ENCODE data around the gene UPK3A. TPM values are rescaled to one million over a fixed set of nuclear protein-coding genes. Genes with fewer than 3 reads are reported as not detected.
"Not testable (repeated sequence)": the region's sequence is repeated elsewhere in the genome, so short reads cannot be mapped to it uniquely, and the experiment has no call there.

UPK3A gene
- polyA plus RNA-seq, 6 donors from 2014 or later, result 0.55 to 0.57 TPM; not detected in 4

- ATAC-seq (ENCODE audit: low read depth in 2 of 2) (no peak), DNase-seq (no peak)
- peaks cover 20 to 30% of the 10 kb centered on the region in 2 donors for H3K36me3 Mint-ChIP-seq
- no peaks in the 10 kb centered on the region for H3K9me3 Mint-ChIP-seq
- H3K4me1 Mint-ChIP-seq, result peaks cover 25 to 39% (median 29%) of the 10 kb centered on the region in 3 donors
- H3K27ac Mint-ChIP-seq, result peak overlapping the region in 2 of 6 donors; percentile 23 to 47
- no peak overlapping the region for H3K4me3 Mint-ChIP-seq
- no peaks in the 10 kb centered on the region for H3K27me3 Mint-ChIP-seq
These were observed 38.9 kb downstream of the UPK3A start for GRCh38 chr22:45323695-45324094.

GRCh38 chr22:45324311-45324711 is 39.6 kb downstream of the UPK3A start:
- ATAC-seq (ENCODE audit: low read depth in 2 of 2) (no peak), DNase-seq (no peak)
- Mint-ChIP-seq H3K27me3 (no peaks in the 10 kb centered on the region), H3K9me3 (no peaks in the 10 kb centered on the region), H3K36me3 (peaks cover 20 to 30% of the 10 kb centered on the region in 2 donors), H3K4me1 (peaks cover 21 to 33% (median 23%) of the 10 kb centered on the region in 3 donors), H3K4me3 (no peak overlapping the region), H3K27ac (peak overlapping the region in 2 of 6 donors; percentile 47 to 80)

DNA sequence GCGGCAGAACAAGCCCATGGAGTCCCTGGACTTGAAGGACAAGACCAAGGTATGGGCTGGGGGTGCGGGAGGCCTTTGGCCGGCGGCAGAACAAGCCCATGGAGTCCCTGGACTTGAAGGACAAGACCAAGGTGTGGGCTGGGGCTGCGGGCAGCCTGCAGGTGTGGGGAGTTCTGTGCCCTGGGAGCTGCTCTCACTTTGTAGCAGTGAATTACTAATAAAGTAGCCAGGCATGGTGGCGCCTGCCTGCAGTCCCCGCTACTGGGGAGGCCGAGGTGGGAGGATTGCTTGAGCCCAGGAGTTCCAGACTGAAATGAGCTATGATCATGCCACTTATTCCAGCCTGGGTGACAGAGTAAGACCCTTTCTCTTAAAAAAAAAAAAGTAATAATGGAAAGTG is 43.5 kb downstream of the UPK3A start:
- ATAC-seq (ENCODE audit: low read depth in 2 of 2); H3K4me3 Mint-ChIP-seq; H3K27me3 Mint-ChIP-seq; H3K27ac Mint-ChIP-seq; DNase-seq; H3K9me3 Mint-ChIP-seq: not testable (repeated sequence)
- Mint-ChIP-seq H3K36me3 (peaks cover 19 to 30% of the 10 kb centered on the region in 2 donors), H3K4me1 (peaks cover 1 to 17% (median 12%) of the 10 kb centered on the region in 3 donors)

DNA sequence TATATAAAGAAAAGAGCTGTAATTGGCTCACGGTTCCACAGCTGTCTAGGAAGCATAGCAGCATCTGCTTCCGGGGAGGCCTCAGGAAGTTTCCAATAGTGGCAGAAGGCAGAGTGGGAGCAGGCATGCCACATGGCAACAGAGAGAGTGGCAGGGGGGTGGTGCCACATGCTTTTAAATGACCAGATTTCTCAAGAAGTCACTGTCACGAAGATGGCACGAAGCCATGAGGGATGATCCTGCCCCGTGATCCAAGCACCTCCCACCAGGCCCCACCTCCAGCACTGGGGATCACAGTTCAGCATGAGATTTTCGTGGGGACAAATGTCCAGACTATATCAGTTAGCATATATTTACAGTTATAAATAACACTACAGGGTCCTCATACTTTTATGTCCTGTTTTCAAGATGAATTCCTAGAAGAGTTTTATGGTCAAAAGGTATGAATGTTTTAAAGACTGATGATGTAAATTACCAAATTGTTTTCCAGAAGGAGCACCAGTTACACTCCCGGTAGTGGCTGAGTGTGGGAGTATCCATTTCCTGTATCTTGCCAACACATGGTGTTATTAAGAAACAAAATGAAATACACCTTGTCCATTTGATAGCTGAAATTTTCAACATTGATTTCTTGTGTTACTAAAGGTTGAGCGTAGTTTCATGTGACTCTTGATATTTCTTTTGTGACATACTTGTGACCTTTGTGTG is 44.2 kb downstream of the UPK3A start:
- ATAC-seq (ENCODE audit: low read depth in 2 of 2) (no peak), DNase-seq (no peak)
- Mint-ChIP-seq H3K9me3 (no peaks in the 10 kb centered on the region), H3K4me1 (peaks cover under 1 to 12% (median 11%) of the 10 kb centered on the region in 3 donors), H3K36me3 (peaks cover 13 to 23% of the 10 kb centered on the region in 2 donors), H3K27me3 (no peaks in the 10 kb centered on the region), H3K27ac (no peak overlapping the region), H3K4me3 (no peak overlapping the region)

DNA sequence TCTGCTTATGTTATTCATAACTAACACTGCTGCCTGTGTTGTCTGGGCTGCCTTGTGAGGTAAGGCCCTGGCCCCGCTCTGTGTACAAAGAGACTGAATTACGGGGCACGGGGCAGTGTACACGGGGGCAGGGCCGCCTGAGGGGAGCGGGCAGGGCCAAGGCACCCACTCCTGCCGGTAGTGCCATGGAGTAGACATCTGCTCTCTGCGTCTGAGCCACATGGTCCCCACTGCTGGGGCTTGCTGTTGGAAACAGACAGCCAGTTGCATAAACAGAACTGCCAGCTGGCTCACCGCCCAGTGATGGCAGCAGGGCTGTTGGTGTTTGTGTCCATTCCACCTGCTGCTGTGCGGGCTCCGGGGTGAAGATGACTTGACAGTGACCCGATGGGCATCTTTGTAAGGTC is 44.8 kb downstream of the UPK3A start:
- no peak overlapping the region for H3K4me3 Mint-ChIP-seq
- H3K9me3 Mint-ChIP-seq, result no peaks in the 10 kb centered on the region
- H3K27me3 Mint-ChIP-seq, result no peaks in the 10 kb centered on the region
- peaks cover 0 to 12% (median 7%) of the 10 kb centered on the region in 3 donors for H3K4me1 Mint-ChIP-seq
- ATAC-seq (ENCODE audit: low read depth in 2 of 2) (no peak), DNase-seq (no peak)
- H3K36me3 Mint-ChIP-seq, result peaks cover 17 to 21% of the 10 kb centered on the region in 2 donors
- peak overlapping the region in 1 of 6 donors; percentile 86 for H3K27ac Mint-ChIP-seq

DNA sequence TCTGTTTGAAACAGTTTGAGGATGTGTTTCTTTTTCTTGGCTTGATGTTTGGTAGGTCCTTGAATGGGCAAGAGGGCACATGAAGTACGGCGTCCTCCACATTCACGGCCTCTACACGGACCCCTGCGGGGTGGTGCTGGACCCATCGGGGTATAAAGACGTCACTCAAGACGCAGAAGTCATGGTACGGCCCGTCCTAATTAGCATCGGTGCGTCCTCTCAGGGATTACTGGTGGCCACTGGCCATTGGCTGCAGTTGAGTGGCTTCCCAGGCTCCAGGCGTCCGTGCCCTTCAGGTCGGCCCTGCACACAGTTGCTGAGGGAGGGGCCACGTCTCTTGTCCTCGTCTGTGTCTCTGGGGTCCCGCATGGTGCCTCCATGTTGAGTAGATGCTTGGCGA is 45.8 kb downstream of the UPK3A start:
- Mint-ChIP-seq H3K4me3 (no peak overlapping the region), H3K27ac (peak overlapping the region in 1 of 6 donors; percentile 91), H3K4me1 (peaks cover 0 to 6% (median 0%) of the 10 kb centered on the region in 3 donors), H3K36me3 (peaks cover 11 to 13% of the 10 kb centered on the region in 2 donors), H3K9me3 (no peaks in the 10 kb centered on the region), H3K27me3 (no peaks in the 10 kb centered on the region)
- DNase-seq (no peak), ATAC-seq (ENCODE audit: low read depth in 2 of 2) (no peak)

GRCh38 chr22:45331486-45331885 is 46.7 kb downstream of the UPK3A start:
- H3K9me3 Mint-ChIP-seq, result no peaks in the 10 kb centered on the region
- peaks cover 0 to 4% (median 0%) of the 10 kb centered on the region in 3 donors for H3K4me1 Mint-ChIP-seq
- peaks cover 7 to 11% of the 10 kb centered on the region in 2 donors for H3K36me3 Mint-ChIP-seq
- no peak overlapping the region for H3K4me3 Mint-ChIP-seq
- DNase-seq, result no peak
- no peak overlapping the region for H3K27ac Mint-ChIP-seq
- H3K27me3 Mint-ChIP-seq, result no peaks in the 10 kb centered on the region
- no peak for ATAC-seq (ENCODE audit: low read depth in 2 of 2)

DNA sequence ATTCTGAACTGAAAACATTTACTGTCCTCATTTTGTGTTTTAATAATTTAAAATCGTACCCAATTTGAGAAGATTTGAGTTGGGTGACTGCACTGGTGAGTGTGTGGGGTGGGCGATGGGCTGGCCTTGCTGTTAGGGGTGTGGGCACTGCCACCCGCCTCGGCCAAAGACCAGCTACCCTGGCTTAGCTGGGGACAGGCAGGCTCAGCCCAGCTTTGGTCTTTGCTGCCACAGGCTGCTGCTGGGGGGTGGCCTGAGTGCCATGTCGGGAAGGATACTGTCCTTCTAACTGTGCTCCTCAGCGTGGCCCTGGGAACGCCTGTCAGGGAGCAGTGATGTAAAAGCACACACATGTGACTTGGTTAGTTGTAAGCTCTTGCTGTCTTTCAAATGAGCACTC is 47.3 kb downstream of the UPK3A start:
- ATAC-seq (ENCODE audit: low read depth in 2 of 2) (no peak), DNase-seq (no peak)
- H3K4me3 Mint-ChIP-seq, result no peak overlapping the region
- H3K27ac Mint-ChIP-seq, result no peak overlapping the region
- H3K9me3 Mint-ChIP-seq, result no peaks in the 10 kb centered on the region
- peaks cover 0 to 4% (median 0%) of the 10 kb centered on the region in 3 donors for H3K4me1 Mint-ChIP-seq
- H3K27me3 Mint-ChIP-seq, result no peaks in the 10 kb centered on the region
- peaks cover 6 to 11% of the 10 kb centered on the region in 2 donors for H3K36me3 Mint-ChIP-seq

DNA sequence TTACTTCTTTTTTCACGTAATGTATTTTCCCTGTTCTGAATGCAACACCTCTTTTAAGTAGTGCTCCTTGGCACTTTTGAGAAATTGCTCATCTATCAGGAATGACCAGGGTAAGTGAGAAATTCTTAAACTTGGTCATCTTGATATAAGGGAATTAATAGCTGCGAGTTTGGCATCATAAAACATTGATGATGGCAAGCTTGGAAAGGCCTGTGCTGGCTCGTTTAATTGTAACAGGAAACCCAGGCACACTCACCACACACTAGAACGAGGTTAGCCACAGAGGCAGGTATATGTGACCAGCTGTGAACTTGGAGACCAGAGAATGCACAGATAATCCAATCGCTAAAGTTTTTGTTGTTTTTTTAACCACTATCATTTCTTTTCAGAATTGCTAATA is 49.3 kb downstream of the UPK3A start:
- H3K9me3 Mint-ChIP-seq, result no peaks in the 10 kb centered on the region
- H3K27ac Mint-ChIP-seq, result no peak overlapping the region
- no peaks in the 10 kb centered on the region for H3K27me3 Mint-ChIP-seq
- no peak for DNase-seq
- no peak overlapping the region for H3K4me3 Mint-ChIP-seq
- H3K36me3 Mint-ChIP-seq, result peaks cover 0 to 7% of the 10 kb centered on the region in 2 donors
- ATAC-seq (ENCODE audit: low read depth in 2 of 2), result no peak
- no peaks in the 10 kb centered on the region for H3K4me1 Mint-ChIP-seq

GRCh38 chr22:45334528-45334927 is 49.8 kb downstream of the UPK3A start:
- H3K9me3 Mint-ChIP-seq, result no peaks in the 10 kb centered on the region
- no peaks in the 10 kb centered on the region for H3K27me3 Mint-ChIP-seq
- H3K27ac Mint-ChIP-seq, result no peak overlapping the region
- ATAC-seq (ENCODE audit: low read depth in 2 of 2), result no peak
- DNase-seq, result no peak
- peaks cover under 1 to 10% of the 10 kb centered on the region in 2 donors for H3K36me3 Mint-ChIP-seq
- H3K4me3 Mint-ChIP-seq, result no peak overlapping the region
- no peaks in the 10 kb centered on the region for H3K4me1 Mint-ChIP-seq

GRCh38 chr22:45335021-45335818 is 50.5 kb downstream of the UPK3A start:
- peak overlapping the region in 1 of 6 donors; percentile 56 for H3K27ac Mint-ChIP-seq
- no peak overlapping the region for H3K4me3 Mint-ChIP-seq
- ATAC-seq (ENCODE audit: low read depth in 2 of 2) (no peak), DNase-seq (no peak)
- no peaks in the 10 kb centered on the region for H3K4me1 Mint-ChIP-seq
- peaks cover 8 to 16% of the 10 kb centered on the region in 2 donors for H3K36me3 Mint-ChIP-seq
- no peaks in the 10 kb centered on the region for H3K27me3 Mint-ChIP-seq
- H3K9me3 Mint-ChIP-seq, result no peaks in the 10 kb centered on the region

DNA sequence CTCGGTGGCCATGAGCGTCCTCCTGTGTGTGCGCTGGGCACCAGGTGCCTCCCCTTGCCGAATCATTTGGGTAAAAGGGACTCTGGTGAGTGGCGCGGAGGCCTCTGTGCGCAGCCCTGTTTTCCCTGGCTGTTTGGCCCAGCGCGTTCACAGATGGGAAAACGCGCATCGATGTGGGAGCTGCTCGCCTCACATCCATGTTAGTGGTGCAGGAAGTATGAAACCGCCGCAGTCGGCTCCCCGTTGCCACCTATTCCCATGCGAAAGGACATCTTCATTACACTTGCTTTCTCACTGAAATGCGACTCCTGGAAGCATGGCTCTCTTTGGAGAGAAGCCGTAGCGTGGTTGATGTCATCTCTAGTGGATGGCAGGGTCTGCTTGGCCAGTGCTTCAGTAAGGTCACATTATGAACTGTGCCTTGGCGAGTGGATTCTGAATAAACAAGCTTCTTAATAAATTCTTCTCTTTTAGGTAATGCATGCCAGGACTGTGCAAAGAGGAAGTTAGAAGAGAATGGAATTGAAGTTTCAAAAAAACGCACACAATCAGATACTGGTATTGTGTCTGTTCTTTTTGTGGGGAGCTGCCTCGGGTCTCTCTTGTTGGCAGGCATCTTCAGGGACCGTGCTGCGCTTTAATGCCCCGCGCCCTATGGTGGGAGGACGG is 51.2 kb downstream of the UPK3A start:
- DNase-seq (no peak), ATAC-seq (ENCODE audit: low read depth in 2 of 2) (no peak)
- no peaks in the 10 kb centered on the region for H3K4me1 Mint-ChIP-seq
- no peak overlapping the region for H3K4me3 Mint-ChIP-seq
- H3K27ac Mint-ChIP-seq, result peak overlapping the region in 1 of 6 donors; percentile 9
- no peaks in the 10 kb centered on the region for H3K27me3 Mint-ChIP-seq
- no peaks in the 10 kb centered on the region for H3K9me3 Mint-ChIP-seq
- H3K36me3 Mint-ChIP-seq, result peaks cover 13 to 20% of the 10 kb centered on the region in 2 donors

DNA sequence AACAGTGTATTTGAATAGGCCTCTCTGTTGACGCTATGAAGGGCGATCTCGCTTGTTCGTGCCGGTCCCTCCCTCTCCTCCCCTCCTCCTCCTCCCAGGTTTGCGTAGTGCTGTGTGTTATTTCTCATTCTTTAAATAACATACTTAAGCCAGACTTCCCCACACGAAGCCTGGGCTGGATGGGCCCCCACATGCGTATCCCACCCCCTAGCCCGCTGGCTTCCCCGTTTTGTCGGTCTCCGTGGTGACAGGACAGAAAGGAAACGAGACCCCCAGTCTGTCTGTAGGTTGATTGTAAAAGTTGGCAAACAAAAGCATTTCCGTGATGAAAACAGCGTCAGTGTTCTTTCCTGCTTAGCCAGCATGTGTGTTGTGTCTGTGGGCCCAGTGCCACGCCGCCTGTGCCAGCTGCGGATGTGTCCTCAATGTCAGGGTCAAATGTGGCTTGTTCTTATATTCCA is 52.3 kb downstream of the UPK3A start:
- no peak for DNase-seq
- ATAC-seq (ENCODE audit: low read depth in 2 of 2), result no peak
- Mint-ChIP-seq H3K27ac (peak overlapping the region in 4 of 6 donors; percentile 21 to 86 (median 68)), H3K4me3 (no peak overlapping the region), H3K36me3 (peaks cover 13 to 20% of the 10 kb centered on the region in 2 donors), H3K4me1 (no peaks in the 10 kb centered on the region), H3K9me3 (no peaks in the 10 kb centered on the region), H3K27me3 (no peaks in the 10 kb centered on the region)
